Fibroblast of lung (primary cell): ENCODE measurements around the gene SNX32. TPM values are rescaled to one million over a fixed set of nuclear protein-coding genes. Genes with fewer than 3 reads are reported as not detected.
"Not testable (repeated sequence)": the region's sequence is repeated elsewhere in the genome, so short reads cannot be mapped to it uniquely, and the experiment has no call there.

Experiments
- DNase-seq, 2 donors: peaks; one replicate each; pipeline versions ENCODE4 v3.0.0 to v3.0.0-alpha.2; 2010; ENCODE audit warnings: low read depth in 2 of 2
- H2AFZ ChIP-seq: 2 replicates; pipeline ENCODE4 v1.5.1; 2012; ENCODE audit warnings: low read length, control low read depth, inconsistent platforms
- H3K27ac ChIP-seq: 2 replicates; pipeline ENCODE4 v1.5.1; 2011; ENCODE audit warnings: low read length, control low read depth; ENCODE audit not compliant: insufficient read depth
- H3K27me3 ChIP-seq: 2 replicates; pipeline ENCODE4 v1.5.1; 2011; ENCODE audit warnings: mild to moderate bottlenecking, low read length; ENCODE audit not compliant: control insufficient read depth, insufficient read depth
- H3K36me3 ChIP-seq: 2 replicates; pipeline ENCODE4 v1.5.1; 2011; ENCODE audit warnings: low read length; ENCODE audit not compliant: control insufficient read depth, insufficient read depth
- H3K4me1 ChIP-seq: 2 replicates; pipeline ENCODE4 v1.5.1; 2011; ENCODE audit warnings: low read length; ENCODE audit not compliant: control insufficient read depth, insufficient read depth; ENCODE audit errors: extremely low read depth
- H3K4me2 ChIP-seq: 2 replicates; pipeline ENCODE4 v1.5.1; 2011; ENCODE audit warnings: low read length, control low read depth; ENCODE audit not compliant: insufficient read depth; ENCODE audit errors: extremely low read depth
- H3K4me3 ChIP-seq, 4 experiments: fragments of 200-600 bp in 1 of 4; sonication (generic) in 1 of 4; replicated peaks in 1 of 4; 2 replicates each; pipeline ENCODE4 v1.5.1; 2011 to 2016; ENCODE audit warnings: low read length in 4 of 4, low read depth in 3 of 4, mild to moderate bottlenecking in 3 of 4, control low read depth in 2 of 4, inconsistent platforms in 1 of 4, mixed read lengths in 1 of 4; ENCODE audit not compliant: insufficient read depth in 1 of 4; ENCODE audit errors: control extremely low read depth in 1 of 4
- H3K79me2 ChIP-seq: 2 replicates; pipeline ENCODE4 v1.5.1; 2012; ENCODE audit warnings: mild to moderate bottlenecking, low read length, inconsistent platforms; ENCODE audit not compliant: control insufficient read depth, insufficient read depth
- H3K9ac ChIP-seq: 2 replicates; pipeline ENCODE4 v1.5.1; 2011; ENCODE audit warnings: mild to moderate bottlenecking, low read length, control low read depth; ENCODE audit not compliant: insufficient read depth
- H3K9me3 ChIP-seq: 2 replicates; pipeline ENCODE4 v1.5.1; 2012; ENCODE audit warnings: low read depth, low read length; ENCODE audit not compliant: control insufficient read depth, insufficient read depth
- H4K20me1 ChIP-seq: 2 replicates; pipeline ENCODE4 v1.5.1; 2011; ENCODE audit warnings: low read length; ENCODE audit not compliant: control insufficient read depth, insufficient read depth; ENCODE audit errors: extremely low read depth
- EZH2 ChIP-seq: IDR thresholded peaks from 2 replicates; pipeline ENCODE4 v1.5.1; 2012; ENCODE audit warnings: low read length, control low read depth, mild to moderate bottlenecking; ENCODE audit errors: missing control alignments
- polyA plus RNA-seq, 2 donors: library from polyadenylated mRNA; depleted of rRNA in 1 of 2; stranded (reverse) in 1 of 2; unstranded in 1 of 2; fragments of >200 nt; gene quantifications; 2 replicates each; pipeline ENCODE4 v1.2.1, GENCODE V29; 2011 to 2012; ENCODE audit warnings: missing spikeins in 1 of 2
- total RNA-seq: library from RNA; depleted of rRNA; stranded (reverse); fragments of >200 nt; gene quantifications from 2 replicates; pipeline ENCODE4 v1.2.1, GENCODE V29; 2014
- TF ChIP-seq, protein P1 (sequence below), 2 donors: IDR thresholded peaks in 1 of 2; conservative IDR thresholded peaks in 1 of 2; 1 replicate in 1 of 2; 2 replicates in 1 of 2; pipeline ENCODE4 v1.5.1; 2011 to 2012; ENCODE audit warnings: low read length in 2 of 2, control low read depth in 1 of 2, inconsistent platforms in 1 of 2, low read depth in 1 of 2, mild to moderate bottlenecking in 1 of 2

The SNX32 gene
- total and polyA plus RNA-seq, 2 donors (not counting 1 experiment from before 2014, with no cell fraction given), result 0.33 to 3.1 TPM

DNA sequence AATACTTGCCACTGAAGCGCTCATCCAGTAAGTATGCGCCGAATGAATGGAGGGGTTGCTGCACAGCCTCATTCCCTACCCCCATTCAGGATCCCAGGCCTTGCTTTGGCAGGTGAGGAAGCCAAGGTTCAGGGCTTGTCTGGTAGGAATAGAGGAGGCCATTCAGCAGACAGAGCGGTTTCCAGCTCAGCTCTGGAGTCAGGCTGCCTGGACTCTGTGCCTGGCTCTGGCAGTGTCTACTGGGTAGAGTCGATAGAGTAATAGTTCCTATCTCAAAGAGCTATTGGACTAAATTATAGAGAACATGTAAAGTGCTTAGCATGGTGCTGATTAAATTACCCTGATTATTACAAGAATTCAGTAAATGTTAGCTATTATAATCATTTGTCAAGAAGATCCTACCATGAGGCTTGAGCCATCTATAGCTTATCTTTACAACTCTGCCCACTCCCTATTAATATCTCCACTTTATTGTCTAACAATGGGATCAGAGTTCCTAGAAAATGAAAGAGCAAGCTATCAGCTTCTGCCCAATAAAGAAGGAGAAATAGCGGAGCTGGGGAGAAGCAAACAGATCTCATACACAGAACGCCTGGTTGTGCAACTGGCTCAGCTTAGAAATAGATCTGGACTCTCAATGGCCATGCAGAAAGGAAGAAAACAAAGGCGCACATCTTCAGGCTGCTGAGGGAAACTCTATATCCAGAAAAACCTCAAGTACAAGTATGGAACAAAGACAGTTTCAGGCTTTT is 6.6 kb upstream of the SNX32 start:
- no peaks in the 10 kb centered on the region for H3K79me2 ChIP-seq
- H2AFZ ChIP-seq, result no peak overlapping the region
- no peak overlapping the region for H3K9ac ChIP-seq
- no peak for DNase-seq
- H3K4me1 ChIP-seq, result no peaks in the 10 kb centered on the region
- no peak overlapping the region for H3K4me3 ChIP-seq
- H3K9me3 ChIP-seq, result no peaks in the 10 kb centered on the region
- H3K4me2 ChIP-seq, result no peak overlapping the region
- H4K20me1 ChIP-seq, result no peaks in the 10 kb centered on the region
- no peaks in the 10 kb centered on the region for H3K36me3 ChIP-seq
- no peak for TF ChIP-seq EZH2
- TF ChIP-seq, protein P1, sequence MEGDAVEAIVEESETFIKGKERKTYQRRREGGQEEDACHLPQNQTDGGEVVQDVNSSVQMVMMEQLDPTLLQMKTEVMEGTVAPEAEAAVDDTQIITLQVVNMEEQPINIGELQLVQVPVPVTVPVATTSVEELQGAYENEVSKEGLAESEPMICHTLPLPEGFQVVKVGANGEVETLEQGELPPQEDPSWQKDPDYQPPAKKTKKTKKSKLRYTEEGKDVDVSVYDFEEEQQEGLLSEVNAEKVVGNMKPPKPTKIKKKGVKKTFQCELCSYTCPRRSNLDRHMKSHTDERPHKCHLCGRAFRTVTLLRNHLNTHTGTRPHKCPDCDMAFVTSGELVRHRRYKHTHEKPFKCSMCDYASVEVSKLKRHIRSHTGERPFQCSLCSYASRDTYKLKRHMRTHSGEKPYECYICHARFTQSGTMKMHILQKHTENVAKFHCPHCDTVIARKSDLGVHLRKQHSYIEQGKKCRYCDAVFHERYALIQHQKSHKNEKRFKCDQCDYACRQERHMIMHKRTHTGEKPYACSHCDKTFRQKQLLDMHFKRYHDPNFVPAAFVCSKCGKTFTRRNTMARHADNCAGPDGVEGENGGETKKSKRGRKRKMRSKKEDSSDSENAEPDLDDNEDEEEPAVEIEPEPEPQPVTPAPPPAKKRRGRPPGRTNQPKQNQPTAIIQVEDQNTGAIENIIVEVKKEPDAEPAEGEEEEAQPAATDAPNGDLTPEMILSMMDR (conservative IDR thresholded peaks at IDR 0.05 in 1 of 2, IDR thresholded peaks at IDR 0.05 in 1 of 2; ENCODE audit: low read depth in 1 of 2, low read length in 2 of 2), result no peak
- H3K27me3 ChIP-seq, result peaks cover 11% of the 10 kb centered on the region
- no peak overlapping the region for H3K27ac ChIP-seq

GRCh38 chr11:65829459-65829858 is 4.3 kb upstream of the SNX32 start:
- Histone ChIP-seq H3K4me3 (no peak overlapping the region), H3K4me2 (no peak overlapping the region)
- DNase-seq, result no peak

GRCh38 chr11:65832231-65832630 is 1.5 kb upstream of the SNX32 start:
- not testable (repeated sequence) for H3K4me2 ChIP-seq, DNase-seq, H3K9ac ChIP-seq, H3K9me3 ChIP-seq, H3K79me2 ChIP-seq, H3K27ac ChIP-seq, H3K36me3 ChIP-seq, H2AFZ ChIP-seq, H3K4me3 ChIP-seq, H3K4me1 ChIP-seq, H4K20me1 ChIP-seq
- H3K27me3 ChIP-seq, result peaks cover 22% of the 10 kb centered on the region

More at GRCh38 chr11:65829459-65829858, 4.3 kb upstream of the SNX32 start:
- Histone ChIP-seq H3K9me3 (no peaks in the 10 kb centered on the region), H4K20me1 (no peaks in the 10 kb centered on the region), H2AFZ (no peak overlapping the region), H3K36me3 (no peaks in the 10 kb centered on the region), H3K4me1 (peaks cover 5% of the 10 kb centered on the region), H3K9ac (no peak overlapping the region), H3K27ac (no peak overlapping the region), H3K27me3 (peaks cover 22% of the 10 kb centered on the region), H3K79me2 (no peaks in the 10 kb centered on the region)
- no peak for TF ChIP-seq EZH2
- TF ChIP-seq, protein P1 (conservative IDR thresholded peaks at IDR 0.05 in 1 of 2, IDR thresholded peaks at IDR 0.05 in 1 of 2; ENCODE audit: low read depth in 1 of 2, low read length in 2 of 2), result no peak
